T-helper 22 cell (primary cell): ENCODE measurements around the gene ICA1L.

Experiments used
- DNase-seq: peaks from one replicate; pipeline ENCODE4 v3.0.0-alpha.2; 2020; ENCODE audit warnings: low read depth

ICA1L gene

GRCh38 chr2:202782940-202783558, 88.5 kb downstream of the ICA1L start:
- no peak for DNase-seq

GRCh38 chr2:202780514-202781021, 91.0 kb downstream of the ICA1L start:
- no peak for DNase-seq

GRCh38 chr2:202778217-202778616, 93.3 kb downstream of the ICA1L start:
- DNase-seq: no peak

GRCh38 chr2:202774104-202774503, 97.5 kb downstream of the ICA1L start:
- no peak for DNase-seq

GRCh38 chr2:202773301-202773973, 98.1 kb downstream of the ICA1L start:
- DNase-seq: no peak

- DNase-seq: no peak
Observed at GRCh38 chr2:202771741-202772460, 99.7 kb downstream of the ICA1L start.

GRCh38 chr2:202771336-202771735, 100.2 kb downstream of the ICA1L start:
- DNase-seq: no peak

GRCh38 chr2:202769201-202769600, 102.4 kb downstream of the ICA1L start:
- no peak for DNase-seq

GRCh38 chr2:202768273-202768672, 103.3 kb downstream of the ICA1L start:
- no peak for DNase-seq

GRCh38 chr2:202765436-202765835, 106.1 kb downstream of the ICA1L start:
- no peak for DNase-seq

GRCh38 chr2:202764991-202765390, 106.6 kb downstream of the ICA1L start:
- DNase-seq: no peak

GRCh38 chr2:202763916-202764315, 107.7 kb downstream of the ICA1L start:
- no peak for DNase-seq

- no peak for DNase-seq
Observed at GRCh38 chr2:202762556-202762955, 109.0 kb downstream of the ICA1L start.

GRCh38 chr2:202760848-202761247, 110.7 kb downstream of the ICA1L start:
- no peak for DNase-seq

- no peak for DNase-seq
Observed at GRCh38 chr2:202758604-202759003, 113.0 kb downstream of the ICA1L start.

- no peak for DNase-seq
Observed at GRCh38 chr2:202758128-202758527, 113.4 kb downstream of the ICA1L start.

GRCh38 chr2:202757339-202757738, 114.2 kb downstream of the ICA1L start:
- no peak for DNase-seq

- DNase-seq: no peak
Observed at GRCh38 chr2:202756598-202756997, 115.0 kb downstream of the ICA1L start.

- DNase-seq: no peak
Observed at GRCh38 chr2:202754936-202755335, 116.6 kb downstream of the ICA1L start.

- no peak for DNase-seq
Observed at GRCh38 chr2:202752071-202752470, 119.5 kb downstream of the ICA1L start.

- no peak for DNase-seq
Observed at GRCh38 chr2:202750763-202751427, 120.7 kb downstream of the ICA1L start.

- DNase-seq: no peak
Observed at GRCh38 chr2:202749477-202749876, 122.1 kb downstream of the ICA1L start.

- DNase-seq: no peak
Observed at GRCh38 chr2:202743613-202744012, 128.0 kb downstream of the ICA1L start.
